Erythroblast (primary cell): ENCODE data around the gene ADORA2A.

Experiments used
- DNase-seq, 2 experiments: peaks; one replicate each; lab custom pipeline; 2025; lab: John Stamatoyannopoulos, UW
- GATA1 ChIP-seq: IDR thresholded peaks from 2 replicates; pipeline ENCODE4 v1.6.1; 2011; ENCODE audit warnings: low read depth, mild to moderate bottlenecking, control low read depth, low read length, moderate library complexity
- POLR2A ChIP-seq: IDR thresholded peaks from 2 replicates; pipeline ENCODE4 v1.6.1; 2011; ENCODE audit warnings: mild to moderate bottlenecking, low read length

The ADORA2A gene

DNA sequence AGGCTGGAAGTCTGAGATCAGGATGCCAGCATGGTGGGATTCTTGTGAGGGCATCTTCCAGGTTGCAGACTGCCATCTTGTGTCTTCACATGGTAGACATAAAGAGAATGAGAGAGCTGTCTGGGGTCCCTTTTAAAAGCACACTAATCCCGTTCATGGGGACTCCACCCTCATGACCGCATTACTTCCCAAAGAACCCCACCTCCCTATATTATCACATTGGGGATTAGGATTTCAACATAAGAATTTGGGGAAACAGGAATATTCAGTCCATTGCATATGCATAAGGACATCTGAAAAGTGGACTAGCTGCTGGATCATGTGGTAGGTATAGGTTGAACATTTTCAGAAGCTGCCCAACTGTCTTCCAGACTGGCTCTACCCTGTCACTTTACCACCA is 33.1 kb upstream of the ADORA2A start:
- TF ChIP-seq GATA1 (no peak), POLR2A (no peak)
- DNase-seq: no peak

DNA sequence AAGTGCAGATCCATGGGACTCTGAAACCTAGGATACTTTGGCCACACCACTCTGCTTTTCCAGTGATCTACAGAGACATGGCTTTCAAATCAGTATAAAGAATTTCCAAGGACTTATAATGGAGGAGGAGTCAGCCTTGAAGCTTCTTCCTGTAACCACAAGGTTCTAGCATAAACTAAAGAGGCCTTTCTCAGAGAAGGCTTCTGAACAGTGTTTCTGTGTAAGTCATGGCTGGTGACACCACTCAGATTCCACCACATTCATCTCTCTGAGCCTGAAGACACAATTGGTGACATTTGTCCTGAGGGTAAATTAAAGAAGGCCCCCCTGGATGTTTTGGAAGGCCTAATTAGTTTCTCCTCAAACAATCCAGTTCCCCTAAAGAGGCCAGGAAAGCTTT is 29.0 kb upstream of the ADORA2A start:
- no peak for DNase-seq
- TF ChIP-seq GATA1 (no peak), POLR2A (no peak)

DNA sequence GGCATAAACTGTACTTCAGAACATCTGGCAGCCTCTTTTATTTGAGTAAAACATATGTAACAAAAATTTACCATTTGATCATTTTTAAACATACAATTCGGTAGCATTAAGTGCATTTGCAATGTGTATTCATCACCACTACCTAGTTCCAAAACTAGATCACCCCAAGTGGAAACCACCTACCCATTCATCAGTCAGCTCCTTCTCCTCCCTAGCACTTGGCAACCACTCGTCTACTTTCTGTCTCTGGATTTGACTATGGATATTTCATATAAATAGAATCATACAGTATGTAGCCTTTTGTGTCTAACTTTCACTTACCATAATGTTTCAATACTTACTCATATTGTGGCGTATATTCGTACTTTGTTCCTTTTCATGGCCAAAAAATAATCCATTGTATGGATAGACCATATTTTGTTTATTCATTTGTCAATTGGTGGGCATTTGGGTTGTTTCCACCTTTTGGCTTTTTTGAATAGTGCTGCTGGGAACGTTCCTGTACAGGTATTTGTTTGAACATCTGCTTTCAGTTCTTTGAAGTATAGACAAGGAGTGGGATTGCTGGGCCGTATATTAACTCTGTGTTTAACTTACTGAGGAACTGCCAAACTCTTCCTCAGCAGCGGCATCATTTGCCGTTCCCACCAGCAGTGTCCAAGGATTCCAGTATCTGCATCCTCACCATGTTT is 27.2 kb upstream of the ADORA2A start:
- TF ChIP-seq GATA1 (no peak), POLR2A (no peak)
- no peak for DNase-seq

DNA sequence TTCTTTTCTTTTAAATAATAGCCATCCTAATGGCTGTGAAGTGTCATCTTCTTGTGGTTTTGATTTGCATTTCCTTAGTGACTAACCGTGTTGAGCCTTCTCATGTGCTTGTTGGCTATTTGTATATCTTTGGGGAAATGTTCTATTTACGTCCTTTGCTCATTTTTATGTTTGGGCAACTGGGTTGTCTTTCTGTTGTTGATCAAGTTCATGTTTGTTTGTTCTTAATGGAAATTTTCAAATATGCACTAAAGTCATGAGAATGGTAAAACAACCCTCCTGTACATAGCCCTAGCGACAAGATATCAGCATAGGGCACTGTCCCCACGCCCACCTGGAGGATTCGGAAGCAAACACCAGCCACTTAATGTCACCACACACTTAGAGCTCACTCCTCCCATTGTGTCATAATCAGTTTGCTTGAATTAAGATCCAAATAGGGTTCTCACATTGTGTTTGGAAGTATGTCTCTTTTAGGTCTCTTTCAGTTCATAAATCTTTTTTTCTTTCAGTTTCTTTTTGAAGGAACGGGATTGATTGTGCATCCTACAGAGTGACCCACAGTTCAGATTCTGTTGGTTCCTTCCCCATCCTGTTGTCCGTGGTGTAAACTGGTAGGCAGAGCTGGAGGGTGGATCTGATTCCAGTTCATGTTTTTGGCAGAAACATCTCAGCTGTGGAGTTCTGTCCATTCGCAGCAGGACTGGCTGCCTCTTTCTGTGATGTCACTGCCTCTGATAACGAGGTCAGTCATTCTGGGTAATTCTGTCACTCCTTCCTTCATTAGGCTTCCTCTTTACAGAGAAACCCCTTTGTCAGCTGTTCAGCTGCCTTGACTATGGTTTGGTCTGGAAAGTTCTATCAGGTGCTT is 26.4 kb upstream of the ADORA2A start:
- TF ChIP-seq GATA1: no peak
- TF ChIP-seq POLR2A: no peak
- DNase-seq: peak in 1 of 2 experiments; percentile 14

DNA sequence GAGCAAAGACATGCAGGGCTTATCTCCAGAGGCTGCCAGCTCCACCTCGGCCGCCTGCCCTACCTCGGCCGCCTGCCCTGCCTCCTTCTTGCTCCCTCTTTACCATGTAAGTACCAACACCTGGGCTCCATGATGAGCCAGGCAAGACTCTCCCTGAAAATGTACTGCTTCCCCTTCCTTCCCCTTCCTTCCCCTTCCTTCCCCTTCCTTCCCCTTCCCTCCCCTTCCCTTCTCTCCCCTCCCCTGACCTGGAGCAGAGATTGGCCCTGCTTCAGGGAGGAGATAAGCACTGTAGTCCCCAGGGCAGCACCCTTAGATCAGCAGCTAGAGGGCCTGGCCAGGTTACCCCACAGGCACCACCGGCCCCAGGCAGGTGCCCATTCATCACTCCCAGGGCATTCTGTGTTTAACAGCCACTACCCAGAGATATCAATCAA is 25.4 kb upstream of the ADORA2A start:
- TF ChIP-seq GATA1: no peak
- TF ChIP-seq POLR2A: no peak
- no peak for DNase-seq

DNA sequence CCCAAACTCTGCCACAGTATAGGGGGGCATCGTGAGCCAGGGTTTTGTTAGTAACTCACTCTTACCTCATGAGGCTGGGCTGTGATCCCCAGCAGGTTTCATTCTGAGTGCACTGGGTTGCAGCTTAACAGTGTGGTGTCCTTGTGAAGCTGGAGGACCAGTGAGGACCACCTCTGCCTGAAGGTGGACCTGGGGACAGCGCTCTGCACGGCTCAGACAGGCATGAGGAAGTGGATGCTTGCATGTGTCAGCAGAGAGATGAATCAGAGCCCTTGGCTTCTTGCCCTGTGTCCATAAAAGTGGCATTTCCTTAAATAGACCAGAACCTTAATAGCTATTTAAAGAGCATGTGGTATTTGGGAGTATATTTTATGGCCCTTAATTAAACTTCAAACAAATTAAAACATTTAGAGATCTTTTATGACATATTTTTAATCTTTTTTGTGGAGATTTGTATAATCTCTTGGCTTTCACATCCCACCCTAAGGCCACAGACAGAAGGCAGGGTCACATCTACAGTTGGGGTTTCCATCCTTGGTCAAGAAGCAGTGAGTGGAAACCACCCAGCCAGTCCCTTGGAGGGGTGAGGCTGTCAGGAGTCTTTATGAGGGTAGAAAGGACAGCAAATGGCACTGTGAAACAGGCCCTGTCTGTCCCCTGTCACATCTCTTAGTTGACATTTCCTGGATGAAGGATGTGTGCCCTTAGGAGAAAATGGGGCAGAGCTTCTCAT is 24.8 kb upstream of the ADORA2A start:
- DNase-seq: peak in 1 of 2 experiments; percentile 45
- TF ChIP-seq GATA1 (no peak), POLR2A (no peak)

DNA sequence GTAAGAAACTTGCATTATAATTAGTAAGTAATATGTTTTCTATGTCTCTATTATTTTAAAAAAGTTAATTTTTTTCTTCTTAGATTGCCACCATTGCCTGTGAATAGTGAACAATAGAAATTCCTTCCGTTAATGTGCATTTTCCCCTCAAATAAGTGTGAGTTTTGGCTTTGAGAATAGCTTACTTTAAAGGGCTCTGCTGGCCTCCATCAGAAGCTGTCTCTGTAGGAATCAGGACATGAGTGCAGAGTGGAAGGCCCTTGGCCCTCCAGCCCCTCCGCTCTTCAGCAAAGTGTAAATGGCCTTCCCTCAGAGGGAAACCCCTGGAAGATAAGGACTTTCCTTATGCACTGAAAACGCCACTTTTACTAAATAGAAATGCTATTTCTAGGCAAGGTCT is 24.1 kb upstream of the ADORA2A start:
- no peak for DNase-seq
- TF ChIP-seq POLR2A: no peak
- no peak for TF ChIP-seq GATA1

DNA sequence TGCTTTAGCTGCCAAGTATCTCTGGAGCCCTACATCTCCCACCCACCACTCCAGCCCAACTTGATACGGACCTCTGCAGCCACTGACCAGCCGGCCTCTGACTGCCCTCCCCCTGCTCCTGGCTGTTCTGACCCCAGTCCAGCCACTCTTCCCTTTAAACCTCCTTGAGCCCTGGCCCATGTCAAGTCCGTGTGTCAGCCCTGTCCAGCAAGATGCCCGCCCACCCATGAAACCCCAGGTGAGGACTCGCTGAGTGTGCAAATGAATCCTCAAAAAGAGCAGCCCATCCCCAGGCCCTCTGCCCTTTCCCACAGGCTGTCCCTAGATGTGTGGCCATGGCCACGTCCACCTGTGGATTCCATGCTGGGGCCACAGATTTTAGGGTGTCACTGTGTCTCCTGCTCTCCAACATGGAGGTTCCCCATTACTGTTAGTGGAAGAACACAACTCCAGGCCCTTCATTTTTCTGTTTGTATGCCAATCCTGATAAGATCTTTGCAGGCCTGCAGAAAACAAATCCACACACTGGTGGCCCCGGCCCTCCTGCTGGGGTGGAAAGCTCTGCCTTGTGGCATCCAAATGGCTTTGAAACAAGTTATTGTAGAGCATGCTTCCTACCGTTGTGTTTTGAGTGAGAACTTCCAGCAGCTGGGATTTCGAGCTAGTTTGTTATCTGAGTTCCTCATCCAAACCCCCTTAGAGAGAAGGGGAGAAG is 22.7 kb upstream of the ADORA2A start:
- TF ChIP-seq GATA1: no peak
- no peak for TF ChIP-seq POLR2A
- DNase-seq: no peak

DNA sequence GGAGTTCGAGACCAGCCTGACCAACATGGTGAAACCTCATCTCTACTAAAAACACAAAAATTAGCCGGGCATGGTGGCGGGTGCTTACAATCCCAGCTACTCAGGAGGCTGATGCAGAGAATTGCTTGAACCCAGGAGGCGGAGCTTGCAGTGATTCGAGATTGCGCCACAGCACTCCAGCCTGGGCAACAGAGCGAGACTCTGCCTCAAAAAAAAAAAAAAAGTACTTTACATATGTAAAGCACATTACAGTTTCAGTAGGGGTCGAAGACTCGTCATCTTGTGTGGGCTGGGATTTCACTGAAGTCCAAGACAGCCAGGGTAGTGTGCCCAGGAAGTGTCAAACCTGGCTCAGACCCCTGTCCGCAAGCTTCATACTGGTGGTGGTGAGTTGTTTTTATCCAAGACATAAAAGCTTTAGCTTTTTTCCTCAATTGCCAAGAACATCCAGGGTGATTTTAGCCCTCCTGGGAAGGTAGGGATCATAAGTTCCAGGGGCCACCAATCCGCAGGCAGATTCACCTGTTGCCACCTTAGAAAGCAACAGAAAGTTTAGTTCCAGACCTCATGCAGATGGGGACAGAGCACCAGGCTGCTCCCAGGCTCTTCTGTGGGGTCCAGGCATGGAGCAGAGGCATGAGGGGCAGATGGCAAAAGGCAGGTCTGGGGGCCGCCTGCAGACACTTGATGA is 21.6 kb upstream of the ADORA2A start:
- no peak for TF ChIP-seq GATA1
- TF ChIP-seq POLR2A: no peak
- DNase-seq: no peak

DNA sequence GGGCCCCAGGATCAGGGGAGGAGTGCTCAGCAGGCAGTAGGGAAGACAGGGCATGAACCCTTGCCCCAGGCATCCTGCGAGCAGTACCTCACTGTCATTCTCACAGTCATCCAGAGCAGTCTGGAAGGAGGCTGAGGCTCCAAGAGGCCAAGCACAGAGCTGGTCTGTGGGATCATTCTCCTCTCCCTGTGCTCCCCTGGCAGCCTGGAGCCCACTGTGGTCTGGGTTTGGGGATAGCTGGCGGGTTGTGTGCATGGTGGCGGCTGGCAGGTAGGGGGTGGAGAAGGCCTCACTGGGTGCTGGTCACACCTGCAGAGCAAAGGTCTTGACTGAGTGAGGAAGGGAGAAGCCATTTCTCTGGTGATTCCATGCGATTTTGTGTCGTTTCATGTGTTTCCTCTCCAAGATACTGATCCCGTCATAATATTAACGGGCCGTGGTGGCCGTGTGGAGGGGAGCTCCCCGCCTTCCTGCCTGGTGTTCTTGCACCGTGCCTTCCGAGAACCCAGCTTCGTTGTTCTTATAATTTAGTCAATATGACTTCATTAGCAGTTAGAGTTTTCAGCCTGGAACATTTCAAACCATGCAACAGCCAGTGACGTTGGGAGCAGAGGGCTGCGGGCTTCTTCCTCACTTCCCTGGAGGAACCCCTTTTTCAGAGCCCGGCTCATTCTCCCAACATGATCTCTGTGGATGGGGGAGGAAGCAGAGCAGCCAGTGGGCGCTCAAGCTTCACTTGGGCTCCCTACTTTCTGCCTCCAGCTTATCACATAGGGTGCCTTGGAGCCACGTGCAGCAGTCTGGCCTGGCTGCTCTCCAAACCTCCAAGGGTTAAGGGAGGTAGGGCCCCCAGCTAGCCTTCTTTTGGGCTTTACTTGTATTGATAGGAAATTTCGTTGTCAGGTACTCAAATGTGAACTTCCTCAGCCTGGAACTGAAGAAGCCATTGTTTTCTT is 20.8 kb upstream of the ADORA2A start:
- DNase-seq: peak; percentile 66 to 76
- TF ChIP-seq GATA1 (no peak), POLR2A (no peak)

DNA sequence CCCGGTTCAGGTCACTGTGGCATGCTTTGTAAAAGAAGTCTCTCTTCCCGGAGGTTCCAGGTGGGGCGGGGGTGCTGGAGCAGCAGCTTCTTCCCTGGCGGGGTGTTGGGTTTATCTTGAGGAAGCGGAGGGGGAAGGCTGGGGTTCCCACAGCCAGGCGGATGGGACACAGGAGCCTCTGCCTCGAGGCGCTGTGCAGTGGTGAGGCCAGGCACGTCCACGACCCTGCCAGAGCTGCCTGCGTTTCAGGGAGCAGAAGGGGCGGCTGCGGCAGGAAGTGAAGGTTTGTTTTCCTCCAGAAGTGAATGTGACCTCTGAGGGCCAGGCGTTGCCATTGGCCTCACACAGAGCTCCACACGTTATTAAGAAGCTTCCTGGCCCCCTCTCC is 20.1 kb upstream of the ADORA2A start:
- DNase-seq: no peak
- no peak for TF ChIP-seq POLR2A

DNA sequence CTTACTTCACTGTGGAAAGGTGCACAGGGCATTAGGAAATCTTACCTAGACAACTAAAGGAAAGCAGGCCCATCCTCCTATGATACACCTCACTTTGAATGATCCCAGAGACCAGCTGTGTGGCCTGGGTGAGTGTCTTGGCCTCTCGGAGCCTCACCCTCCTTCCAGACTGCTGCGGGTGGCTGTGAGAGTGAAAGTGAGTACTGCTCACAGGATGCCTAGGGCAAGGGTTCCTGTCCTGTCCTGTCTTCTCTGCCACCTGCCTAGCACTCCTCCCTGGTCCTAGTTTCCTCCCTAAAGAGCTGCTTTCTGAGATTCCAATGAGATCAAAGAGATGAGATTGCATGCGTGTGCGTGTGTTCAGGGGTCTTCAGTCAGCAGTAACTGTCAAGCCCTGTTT is 19.5 kb upstream of the ADORA2A start:
- DNase-seq: no peak
- TF ChIP-seq GATA1 (no peak), POLR2A (no peak)
